ENCODE data around the gene CLRN3. TPM values are rescaled to one million over a fixed set of nuclear protein-coding genes. Genes with fewer than 3 reads are reported as not detected.

The CLRN3 gene
- total and polyA plus RNA-seq, 2 of the 8 experiments (the other 6 are each of a cell fraction or from before 2014, with no cell fraction given) = not detected

- no peak overlapping the region for H2BK5ac ChIP-seq (ENCODE audit: low read depth, low read length)
- no peak overlapping the region for H3K9ac ChIP-seq (replicated peaks in 1 of 4; ENCODE audit: extremely low read depth in 1 of 4, low read depth in 3 of 4, low read length in 3 of 4)
- H3K4me3 ChIP-seq (ENCODE audit: extremely low read depth in 1 of 4, insufficient read depth in 2 of 4, low read depth in 3 of 4, low read length in 4 of 4) = no peak overlapping the region
- FAIRE-seq (no peak), DNase-seq (ENCODE audit: low read depth in 1 of 2, low spot score in 2 of 2) (peak in 1 of 2 experiments; percentile 30)
- H2AFZ ChIP-seq (ENCODE audit: low read length) = no peak overlapping the region
- no peaks in the 10 kb centered on the region for H3K79me1 ChIP-seq (ENCODE audit: low read depth, low read length)
- H2BK15ac ChIP-seq (ENCODE audit: low read length) = no peak overlapping the region
- H4K8ac ChIP-seq (ENCODE audit: extremely low read depth, insufficient read depth, low read length) = no peak overlapping the region
- H3K4me1 ChIP-seq (replicated peaks in 1 of 4; ENCODE audit: control insufficient read depth in 3 of 4, insufficient read depth in 4 of 4, low read length in 3 of 4) = no peaks in the 10 kb centered on the region; a peak in 2 of 7 replicates
- H3K4me2 ChIP-seq (ENCODE audit: insufficient read depth in 1 of 2, low read depth in 2 of 2, low read length in 2 of 2) = no peak overlapping the region
- CTCF ChIA-PET (ENCODE audit: partially characterized antibody) = interaction anchor here (1.3 to 3.1 kb wide), 3 partner anchors 10 to 26 kb away, joined by 3 to 11 read pairs (median 5); no protein-coding TSS in a partner anchor
- no peak overlapping the region for H3K27ac ChIP-seq (ENCODE audit: low read depth, low read length)
- 87% methylated on average over 1 of the region's 2 CpGs; no CpG with 5 or more reads in 1 of the 2 experiments for WGBS, 2 experiments (ENCODE audit: extremely low coverage in 1 of 2, insufficient coverage in 1 of 2, insufficient read length in 1 of 2, insufficient replicate concordance in 2 of 2, low coverage in 1 of 2, low lambda C conversion rate in 2 of 2, missing lambda C conversion rate in 1 of 2)
- H3K56ac ChIP-seq (replicated peaks; ENCODE audit: insufficient read length, low read depth, low read length) = no peak overlapping the region
- H3K23ac ChIP-seq (ENCODE audit: insufficient read length) = no peak overlapping the region
- no peak overlapping the region for H2BK20ac ChIP-seq (ENCODE audit: low read length)
- no peak overlapping the region for H3K18ac ChIP-seq (ENCODE audit: extremely low read depth, low read length)
- H4K91ac ChIP-seq (replicated peaks; ENCODE audit: insufficient read length, low read length) = no peak overlapping the region
- no peaks in the 10 kb centered on the region for H3K36me3 ChIP-seq (ENCODE audit: control insufficient read depth in 2 of 4, insufficient read depth in 4 of 4, low read length in 3 of 4)
- no peaks in the 10 kb centered on the region for H3K79me2 ChIP-seq (ENCODE audit: control insufficient read depth in 1 of 2, insufficient read depth in 2 of 2, low read length in 2 of 2)
- H3K23me2 ChIP-seq (ENCODE audit: low read depth, low read length) = no peaks in the 10 kb centered on the region
- no peaks in the 10 kb centered on the region for H3K9me3 ChIP-seq (ENCODE audit: insufficient read depth in 2 of 2, low read depth in 1 of 2, low read length in 1 of 2)
- H2BK120ac ChIP-seq (replicated peaks; ENCODE audit: low read depth, low read length) = no peak overlapping the region
- H4K20me1 ChIP-seq (replicated peaks in 1 of 2; ENCODE audit: control insufficient read depth in 1 of 2, insufficient read depth in 2 of 2, low read length in 2 of 2) = no peaks in the 10 kb centered on the region
- no peak overlapping the region for H2BK12ac ChIP-seq (ENCODE audit: low read depth, low read length)
- H2AK5ac ChIP-seq (ENCODE audit: low read depth, low read length) = no peak overlapping the region
- H3K14ac ChIP-seq (ENCODE audit: insufficient read length) = no peak overlapping the region
- no peak overlapping the region for H4K5ac ChIP-seq (ENCODE audit: insufficient read length, low read depth, low read length)
- H3K4ac ChIP-seq (replicated peaks; ENCODE audit: insufficient read length, low read depth, low read length) = no peak overlapping the region
- POLR2A ChIA-PET (ENCODE audit: partially characterized antibody) = no interaction called here
- no peaks in the 10 kb centered on the region for H3K27me3 ChIP-seq (replicated peaks in 1 of 4; ENCODE audit: control insufficient read depth in 3 of 4, extremely low read depth in 1 of 4, insufficient read depth in 3 of 4, low read length in 3 of 4)
- TF ChIP-seq RXRA (IDR thresholded peaks at IDR 0.05; ENCODE audit: insufficient read depth, low read depth, low read length) (no peak), ATF2 (IDR thresholded peaks at IDR 0.05; ENCODE audit: low read length) (no peak), ASH2L (IDR thresholded peaks at IDR 0.05; ENCODE audit: low read length) (no peak), RBBP5 (IDR thresholded peaks at IDR 0.05; ENCODE audit: borderline replicate concordance, low read depth, low read length) (no peak), NRF1 (IDR thresholded peaks at IDR 0.05; ENCODE audit: low read depth, low read length) (no peak), PHF8 (conservative IDR thresholded peaks at IDR 0.05; ENCODE audit: low read depth, low read length) (no peak), ZNF274 (IDR thresholded peaks at IDR 0.05; ENCODE audit: borderline replicate concordance, extremely low read depth, low read length) (no peak), TEAD4 (IDR thresholded peaks at IDR 0.05; ENCODE audit: low read depth, low read length) (no peak), SP1 (IDR thresholded peaks at IDR 0.05; ENCODE audit: low read depth, low read length) (no peak), RFX5 (IDR thresholded peaks at IDR 0.05; ENCODE audit: borderline replicate concordance, low read depth, low read length) (no peak), KDM1A (IDR thresholded peaks at IDR 0.05; ENCODE audit: borderline replicate concordance, low read length) (no peak), RNF2 (IDR thresholded peaks at IDR 0.05; ENCODE audit: borderline replicate concordance, low read depth, low read length, missing control alignments, poor library complexity, severe bottlenecking) (no peak), MAFK (IDR thresholded peaks at IDR 0.05; ENCODE audit: low read depth, low read length) (no peak)
These were observed 12.2 kb downstream of the CLRN3 start for GRCh38 chr10:127880557-127880956.

Data from H1 (cell line).